ENCODE results near the gene LLGL2.
A peak's percentile ranks its signal among the peaks of the same experiment; 100 is the strongest.
"Not testable (repeated sequence)": the region's sequence is repeated elsewhere in the genome, so short reads cannot be mapped to it uniquely, and the experiment has no call there.

LLGL2 gene

GRCh38 chr17:75524970-75525805 lies at the start of gene LLGL2:
LLGL2 (plus strand) TSS chr17:75525697; CDS start chr17:75543427, 17,730 bp downstream.
- DNase-seq: peak; percentile 54

GRCh38 chr17:75475851-75476250 lies 49.6 kb upstream of the LLGL2 start:
- DNase-seq: no peak

- no peak for DNase-seq
Observed at GRCh38 chr17:75476271-75476671, 49.2 kb upstream of the LLGL2 start.

- no peak for DNase-seq
Observed at GRCh38 chr17:75476752-75477489, 48.6 kb upstream of the LLGL2 start.

GRCh38 chr17:75477490-75477862 lies 48.0 kb upstream of the LLGL2 start:
- DNase-seq: not testable (repeated sequence)

- DNase-seq: no peak
Observed at GRCh38 chr17:75478508-75478907, 47.0 kb upstream of the LLGL2 start.

GRCh38 chr17:75480281-75480680 lies 45.2 kb upstream of the LLGL2 start:
- no peak for DNase-seq

- no peak for DNase-seq
Observed at GRCh38 chr17:75481194-75482068, 44.1 kb upstream of the LLGL2 start.

- no peak for DNase-seq
Observed at GRCh38 chr17:75482098-75482942, 43.2 kb upstream of the LLGL2 start.

- DNase-seq: no peak
Observed at GRCh38 chr17:75485688-75486087, 39.8 kb upstream of the LLGL2 start.

GRCh38 chr17:75486151-75486550 lies 39.3 kb upstream of the LLGL2 start:
- DNase-seq: no peak

- DNase-seq: no peak
Observed at GRCh38 chr17:75486951-75487350, 38.5 kb upstream of the LLGL2 start.

GRCh38 chr17:75487351-75488070 lies 38.0 kb upstream of the LLGL2 start:
- DNase-seq: no peak

- DNase-seq: no peak
Observed at GRCh38 chr17:75488693-75489510, 36.6 kb upstream of the LLGL2 start.

- DNase-seq: no peak
Observed at GRCh38 chr17:75489511-75489955, 36.0 kb upstream of the LLGL2 start.

GRCh38 chr17:75490173-75490743 lies 35.2 kb upstream of the LLGL2 start:
- no peak for DNase-seq

- no peak for DNase-seq
Observed at GRCh38 chr17:75490953-75491649, 34.4 kb upstream of the LLGL2 start.

GRCh38 chr17:75491680-75492079 lies 33.8 kb upstream of the LLGL2 start:
- DNase-seq: no peak

GRCh38 chr17:75492555-75493168 lies 32.8 kb upstream of the LLGL2 start:
- no peak for DNase-seq

Data from NCI-H1092 (cell line).